A549 (cell line): ENCODE results near the gene VPS13D.

ENCODE experiments used
- CTCF ChIP-seq: fragments of >200 bp; sonication (Bioruptor Twin); formaldehyde crosslinking; IDR thresholded peaks from 3 replicates; pipeline ENCODE4 v1.5.1; 2016
- EHMT2 ChIP-seq: fragments of 200-600 bp; sonication (generic); IDR thresholded peaks from 2 replicates; pipeline ENCODE4 v1.6.1; 2016; ENCODE audit warnings: antibody characterized with exemption, low read depth, mild to moderate bottlenecking, moderate library complexity
- FOSL2 ChIP-seq, 2 experiments: fragments of 450-650 bp in 1 of 2; fragments of >200 bp in 1 of 2; sonication (Bioruptor Twin) in 1 of 2; formaldehyde crosslinking; IDR thresholded peaks; 2 replicates each; pipeline versions ENCODE4 v1.5.0 to v1.6.1; 2016 to 2020; ENCODE audit warnings: mild to moderate bottlenecking in 1 of 2, moderate library complexity in 1 of 2
- MAZ ChIP-seq: fragments of 150-350 bp; IDR thresholded peaks from 2 replicates; pipeline ENCODE4 v1.6.1; 2014; ENCODE audit warnings: antibody characterized with exemption, low read depth, low read length, borderline replicate concordance
- RAD21 ChIP-seq, 2 experiments: fragments of >200 bp in 1 of 2; sonication (Bioruptor Twin) in 1 of 2; formaldehyde crosslinking in 1 of 2; IDR thresholded peaks in 1 of 2; conservative IDR thresholded peaks in 1 of 2; 2 replicates in 1 of 2; 3 replicates in 1 of 2; pipeline ENCODE4 v1.6.1; 2012 to 2018; ENCODE audit warnings: inconsistent platforms in 1 of 2
- SMC3 ChIP-seq: fragments of >200 bp; sonication (Bioruptor Twin); formaldehyde crosslinking; IDR thresholded peaks from 3 replicates; pipeline ENCODE4 v1.6.1; 2018; ENCODE audit warnings: inconsistent platforms

- TF ChIP-seq FOSL2 (IDR thresholded peaks at IDR 0.05) (no peak), FOSL2 (CRISPR knock-in tag; IDR thresholded peaks at IDR 0.05) (no peak), CTCF (no peak), RAD21 (conservative IDR thresholded peaks at IDR 0.05 in 1 of 2, IDR thresholded peaks at IDR 0.05 in 1 of 2) (no peak), EHMT2 (no peak), MAZ (no peak), SMC3 (no peak)
Measured at GRCh38 chr1:12180903-12181302, 48.9 kb upstream of the VPS13D start.
